IPS DF 6.9 (cell line): ENCODE data around the gene ENTPD3.
A peak's percentile ranks its signal among the peaks of the same experiment; 100 is the strongest.

ENCODE experiments used
- DNase-seq: peaks from one replicate; pipeline ENCODE4 v3.0.0-alpha.2; 2013; ENCODE audit warnings: low read depth, low spot score
- H3K27ac ChIP-seq: one replicate; pipeline ENCODE4 v1.5.1; 2013; ENCODE audit warnings: low read length, control low read depth
- H3K27me3 ChIP-seq: 2 replicates; pipeline ENCODE4 v1.6.1; 2013; ENCODE audit warnings: mild to moderate bottlenecking, low read length; ENCODE audit not compliant: control insufficient read depth, insufficient read depth
- H3K36me3 ChIP-seq: 2 replicates; pipeline ENCODE4 v1.6.1; 2013; ENCODE audit warnings: low read length; ENCODE audit not compliant: control insufficient read depth, insufficient read depth
- H3K4me1 ChIP-seq: 2 replicates; pipeline ENCODE4 v1.6.1; 2013; ENCODE audit warnings: low read length; ENCODE audit not compliant: control insufficient read depth, insufficient read depth
- H3K4me3 ChIP-seq: 2 replicates; pipeline ENCODE4 v1.5.1; 2013; ENCODE audit warnings: mild to moderate bottlenecking, low read length
- H3K9me3 ChIP-seq: 2 replicates; pipeline ENCODE4 v1.6.1; 2013; ENCODE audit warnings: low read length, inconsistent platforms; ENCODE audit not compliant: control insufficient read depth, insufficient read depth
- WGBS: extraction: QIAGEN DNeasy Blood & Tissue Kit; methylation state at CpG from one replicate; pipeline ENCODE4 v1.1.7; 2013; ENCODE audit warnings: mixed read lengths, missing lambda C conversion rate; ENCODE audit not compliant: insufficient read length, insufficient coverage; 5-methylcytosine and 5-hydroxymethylcytosine counted together

The ENTPD3 gene

DNA sequence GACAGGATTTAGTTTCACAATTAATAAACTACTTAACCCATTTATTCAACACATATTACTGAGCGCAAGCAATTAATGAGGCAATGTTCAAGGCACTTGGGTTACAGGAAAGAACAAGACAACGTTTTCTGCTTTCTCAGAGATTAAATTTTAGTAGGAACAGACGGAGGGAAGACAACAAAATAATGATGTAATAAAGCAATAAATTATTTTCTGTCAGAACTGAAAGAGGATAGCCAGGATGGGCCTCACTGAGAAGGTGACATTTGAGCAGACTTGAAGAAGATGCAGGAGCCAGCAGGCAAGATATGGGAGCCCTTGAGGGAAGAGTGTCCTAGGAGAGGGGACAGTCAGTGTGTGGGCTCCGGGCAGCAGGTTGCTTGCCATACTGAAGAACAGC lies 58.9 kb downstream of the ENTPD3 start:
- no peak overlapping the region for H3K27ac ChIP-seq
- H3K27me3 ChIP-seq = no peaks in the 10 kb centered on the region
- no peak overlapping the region for H3K4me3 ChIP-seq
- WGBS = no CpG with 5 or more reads among the region's 4 CpGs
- no peaks in the 10 kb centered on the region for H3K36me3 ChIP-seq
- no peaks in the 10 kb centered on the region for H3K4me1 ChIP-seq
- no peaks in the 10 kb centered on the region for H3K9me3 ChIP-seq
- no peak for DNase-seq

DNA sequence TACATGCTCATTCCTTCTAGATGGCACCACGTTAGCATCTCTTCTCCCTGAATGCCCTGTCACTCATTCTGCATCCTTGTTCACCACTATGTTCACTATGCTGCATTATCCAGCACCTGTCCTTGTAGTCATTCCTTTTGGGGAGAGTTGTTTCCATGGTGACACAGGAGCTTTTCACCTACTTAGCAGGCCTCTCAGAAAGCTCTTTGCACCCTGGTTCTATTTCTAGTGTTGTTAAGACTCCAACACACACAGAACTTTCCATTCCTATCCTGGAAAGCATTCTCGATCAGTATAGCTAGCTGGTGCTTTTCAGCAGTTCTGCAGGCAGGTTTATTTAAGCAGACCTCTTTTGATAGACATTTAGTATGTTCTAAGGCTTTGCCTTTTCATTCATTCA lies 63.5 kb downstream of the ENTPD3 start:
- DNase-seq = no peak
- Histone ChIP-seq H3K4me3 (no peak overlapping the region), H3K36me3 (no peaks in the 10 kb centered on the region), H3K27ac (no peak overlapping the region), H3K9me3 (no peaks in the 10 kb centered on the region), H3K4me1 (no peaks in the 10 kb centered on the region), H3K27me3 (no peaks in the 10 kb centered on the region)
- no CpG with 5 or more reads among the region's 2 CpGs for WGBS

DNA sequence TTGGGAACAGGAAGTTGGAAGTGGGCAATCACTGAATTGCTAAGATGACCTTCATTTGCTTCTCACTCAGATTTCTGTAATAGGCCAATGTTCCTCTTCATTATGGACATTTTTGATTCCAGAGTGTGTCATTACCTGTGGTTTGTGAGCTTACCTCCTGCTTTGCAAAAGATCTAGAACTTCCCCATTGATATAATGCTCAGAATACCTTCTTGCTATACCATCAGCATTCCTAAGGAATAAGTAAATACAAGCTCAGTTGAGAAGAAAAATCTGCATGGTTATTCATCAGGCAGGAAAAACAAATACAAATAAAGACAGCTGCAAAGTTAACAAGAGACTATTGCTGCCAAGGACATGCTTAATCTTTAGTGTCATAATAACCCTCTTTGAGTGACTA lies 64.6 kb downstream of the ENTPD3 start:
- H3K27ac ChIP-seq = no peak overlapping the region
- no peaks in the 10 kb centered on the region for H3K9me3 ChIP-seq
- no peaks in the 10 kb centered on the region for H3K27me3 ChIP-seq
- no peaks in the 10 kb centered on the region for H3K36me3 ChIP-seq
- DNase-seq = no peak
- H3K4me1 ChIP-seq = no peaks in the 10 kb centered on the region
- H3K4me3 ChIP-seq = no peak overlapping the region

GRCh38 chr3:40452057-40452456 lies 65.1 kb downstream of the ENTPD3 start:
- Histone ChIP-seq H3K36me3 (no peaks in the 10 kb centered on the region), H3K4me1 (no peaks in the 10 kb centered on the region), H3K9me3 (no peaks in the 10 kb centered on the region), H3K4me3 (no peak overlapping the region; the same call in 1 of the 2 replicates), H3K27ac (no peak overlapping the region), H3K27me3 (no peaks in the 10 kb centered on the region)
- WGBS = no CpG with 5 or more reads among the region's 1 CpG
- no peak for DNase-seq

DNA sequence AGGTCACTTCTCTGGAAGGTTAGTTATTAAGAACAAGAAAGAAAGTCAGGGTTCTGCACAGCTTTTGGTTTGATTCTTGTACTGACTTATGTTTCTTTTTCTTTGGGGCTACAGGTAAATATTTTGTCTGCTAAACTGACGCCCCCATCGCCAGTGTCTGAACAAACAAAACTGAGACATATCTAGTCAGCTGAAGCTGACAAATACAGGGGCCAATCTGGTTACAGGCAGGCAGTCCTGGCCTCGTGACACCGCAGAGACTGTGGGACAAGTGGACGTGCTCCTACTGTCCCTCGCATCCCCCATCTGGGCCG lies 65.5 kb downstream of the ENTPD3 start:
- Histone ChIP-seq H3K4me1 (no peaks in the 10 kb centered on the region), H3K9me3 (no peaks in the 10 kb centered on the region), H3K27ac (no peak overlapping the region), H3K36me3 (no peaks in the 10 kb centered on the region), H3K4me3 (peak overlapping the region; percentile 42; the same call in 1 of the 2 replicates), H3K27me3 (no peaks in the 10 kb centered on the region)
- no peak for DNase-seq
- WGBS = no CpG with 5 or more reads among the region's 7 CpGs

DNA sequence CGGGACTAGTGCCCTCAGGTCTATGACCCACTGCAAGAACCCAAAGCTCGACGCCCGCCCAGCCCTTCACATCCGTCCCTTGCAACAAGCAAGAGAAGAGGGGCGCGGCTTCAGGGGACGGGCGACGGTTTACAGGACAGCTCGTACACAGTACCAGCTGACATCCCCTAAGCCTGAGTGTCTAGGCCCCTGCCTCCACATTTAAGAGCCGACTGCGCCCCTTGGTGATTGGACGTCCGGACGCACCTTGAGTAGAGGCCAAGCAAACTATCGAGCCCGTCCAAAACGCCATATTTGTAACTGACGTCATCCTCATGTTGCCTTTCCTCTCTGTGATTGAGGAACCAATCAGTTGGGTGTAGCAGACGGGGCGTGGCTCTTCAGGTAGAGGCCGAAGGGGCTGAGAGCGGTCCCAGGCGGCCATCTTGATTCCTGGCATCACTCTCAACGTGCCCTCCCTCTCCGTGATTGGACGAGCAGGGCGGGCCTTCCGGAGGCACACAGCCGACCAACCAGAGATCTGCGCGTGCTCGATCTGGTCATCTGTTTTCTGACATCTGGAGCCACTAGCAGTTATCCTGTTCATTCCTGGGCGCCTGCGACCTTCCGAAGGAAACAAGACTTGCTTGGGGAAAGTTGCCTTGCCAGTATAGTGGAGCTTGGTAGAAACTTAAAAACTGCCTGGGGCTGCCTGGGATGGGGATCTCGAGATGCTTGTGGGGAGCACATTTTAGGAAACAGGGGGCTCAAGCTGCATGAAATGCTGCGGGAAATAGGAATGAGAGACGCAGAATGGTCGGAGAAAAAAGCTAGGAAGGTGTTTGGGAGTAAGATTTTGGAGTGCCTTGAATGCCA lies 66.1 kb downstream of the ENTPD3 start:
- DNase-seq = peak; percentile 97
- no CpG with 5 or more reads among the region's 41 CpGs for WGBS

DNA sequence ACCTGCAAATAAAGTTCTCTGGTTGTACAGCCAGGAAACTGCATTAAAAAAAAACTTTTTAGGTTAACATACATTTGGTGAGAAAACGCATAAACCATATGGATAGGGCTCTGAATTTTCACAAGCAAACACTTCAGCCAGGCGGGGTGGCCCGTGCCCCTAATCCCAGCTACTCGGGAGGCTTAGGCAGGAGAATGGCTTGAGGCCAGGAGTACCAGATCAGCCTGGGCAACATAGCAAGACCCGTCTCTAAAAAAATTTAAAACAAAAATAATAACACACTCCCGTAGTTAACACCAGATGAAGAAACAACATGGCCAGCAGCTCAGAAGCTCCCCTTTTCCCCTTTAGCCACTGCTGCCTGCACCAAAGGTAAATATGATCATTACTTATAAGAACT lies 66.9 kb downstream of the ENTPD3 start:
- H3K4me1 ChIP-seq = no peaks in the 10 kb centered on the region
- peaks cover 5% of the 10 kb centered on the region; the same call in 1 of the 2 replicates for H3K36me3 ChIP-seq
- H3K27me3 ChIP-seq = no peaks in the 10 kb centered on the region
- no peaks in the 10 kb centered on the region for H3K9me3 ChIP-seq
- no peak overlapping the region for H3K27ac ChIP-seq
- no peak overlapping the region for H3K4me3 ChIP-seq
- DNase-seq = no peak
- WGBS = no CpG with 5 or more reads among the region's 6 CpGs

More for the DNA sequence above, 66.1 kb downstream of the ENTPD3 start:
- no peak overlapping the region for H3K27ac ChIP-seq
- H3K4me1 ChIP-seq = no peaks in the 10 kb centered on the region
- H3K36me3 ChIP-seq = no peaks in the 10 kb centered on the region; the same call in 1 of the 2 replicates
- no peaks in the 10 kb centered on the region for H3K27me3 ChIP-seq
- H3K9me3 ChIP-seq = no peaks in the 10 kb centered on the region
- peak overlapping the region; percentile 46; the same call in 1 of the 2 replicates for H3K4me3 ChIP-seq

- no peaks in the 10 kb centered on the region for H3K4me1 ChIP-seq
- no peak overlapping the region for H3K27ac ChIP-seq
- no peaks in the 10 kb centered on the region for H3K9me3 ChIP-seq
- H3K36me3 ChIP-seq = peaks cover 7% of the 10 kb centered on the region; the same call in 1 of the 2 replicates
- WGBS = no CpG with 5 or more reads among the region's 4 CpGs
- DNase-seq = no peak
- no peaks in the 10 kb centered on the region for H3K27me3 ChIP-seq
- H3K4me3 ChIP-seq = no peak overlapping the region
Observed at GRCh38 chr3:40455328-40455727, 68.3 kb downstream of the ENTPD3 start.

DNA sequence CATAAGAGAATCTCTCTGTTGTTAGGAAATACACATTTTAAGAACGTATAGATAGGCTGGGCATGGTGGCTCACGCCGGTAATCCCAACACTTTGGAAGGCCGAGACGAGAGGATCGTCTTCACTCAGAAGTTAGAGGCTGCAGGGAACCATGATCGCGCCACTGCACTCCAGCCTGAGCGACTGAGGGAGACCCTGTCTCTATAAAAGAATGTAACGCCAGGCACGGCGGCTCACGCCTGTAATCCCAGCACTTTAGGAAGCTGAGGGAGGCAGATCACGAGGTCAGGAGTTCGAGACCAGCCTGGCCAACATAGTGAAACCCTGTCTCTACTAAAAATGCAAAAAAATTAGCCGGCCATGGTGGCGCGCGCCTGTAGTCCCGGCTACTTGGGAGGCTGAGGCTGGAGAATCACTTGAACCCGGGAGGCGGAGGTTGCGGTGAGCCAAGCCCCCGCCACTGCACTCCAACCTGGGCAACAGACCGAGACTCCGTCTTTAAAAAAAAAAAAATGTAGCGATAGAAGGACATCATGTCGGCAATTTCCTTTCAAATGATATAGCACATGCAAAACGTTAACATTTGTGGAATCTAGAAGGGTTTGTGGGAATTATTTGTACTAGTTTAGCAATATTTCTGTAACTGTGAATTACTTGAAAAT lies 69.4 kb downstream of the ENTPD3 start:
- peaks cover 7% of the 10 kb centered on the region; the same call in 1 of the 2 replicates for H3K36me3 ChIP-seq
- peak overlapping the region; percentile 81; the same call in 1 of the 2 replicates for H3K4me3 ChIP-seq
- no peaks in the 10 kb centered on the region for H3K27me3 ChIP-seq
- no peak overlapping the region for H3K27ac ChIP-seq
- no peaks in the 10 kb centered on the region for H3K4me1 ChIP-seq
- no peak for DNase-seq
- H3K9me3 ChIP-seq = no peaks in the 10 kb centered on the region
- WGBS = no CpG with 5 or more reads among the region's 29 CpGs

DNA sequence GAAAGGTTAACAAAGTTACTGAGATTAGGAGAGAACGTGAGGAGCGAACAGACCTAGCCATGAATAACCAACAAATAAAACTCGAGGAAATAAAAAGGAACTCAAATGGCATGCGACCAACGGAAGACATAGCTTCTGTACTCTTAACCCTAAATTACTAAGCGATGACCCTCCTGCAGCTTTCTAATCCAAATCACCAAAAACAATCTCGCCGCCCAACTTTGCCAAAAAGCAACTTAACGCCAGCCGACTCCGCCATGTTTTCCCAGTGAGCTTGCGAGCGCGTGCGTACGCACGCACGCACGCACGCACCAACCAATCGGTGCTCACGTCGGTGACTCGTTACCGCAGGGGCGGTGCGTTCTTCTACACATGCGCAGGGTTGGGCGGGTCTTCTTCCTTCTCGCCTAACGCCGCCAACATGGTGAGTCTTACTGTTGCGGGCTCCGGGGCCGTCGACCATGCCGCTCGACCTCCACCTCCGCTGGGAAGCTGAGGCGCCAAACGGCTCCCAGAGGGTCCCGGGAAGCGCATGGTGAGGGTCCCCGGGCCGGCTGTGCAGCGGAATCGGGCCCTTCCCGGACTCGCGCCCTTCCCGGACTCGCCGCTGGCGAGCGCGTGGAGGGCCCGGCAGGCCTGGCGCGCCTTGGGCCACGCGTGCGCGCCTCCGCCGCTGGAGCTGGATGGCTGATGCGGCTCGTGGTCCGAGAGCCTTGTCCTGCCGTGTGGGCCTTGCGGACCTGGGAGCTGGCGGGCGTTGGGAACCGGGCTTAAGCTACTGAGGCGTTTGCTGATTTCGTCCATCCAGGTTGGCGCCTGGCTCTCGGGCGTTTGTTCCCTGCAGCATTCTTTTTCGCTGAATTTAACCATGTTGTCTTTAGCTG lies 70.2 kb downstream of the ENTPD3 start, which contains the start of gene RPL14:
Gene RPL14 (plus strand): TSS at position 400 of the 884 bp plus-strand sequence. CDS start 133 bp downstream, at position 533.
- Histone ChIP-seq H3K9me3 (no peaks in the 10 kb centered on the region), H3K4me3 (peak within 1 kb of the TSS; percentile 81), H3K4me1 (no peaks in the 10 kb centered on the region), H3K27me3 (no peaks in the 10 kb centered on the region), H3K36me3 (peaks cover 7% of the 10 kb centered on the region; the same call in 1 of the 2 replicates), H3K27ac (no peak within 1 kb of the TSS)
- no CpG with 5 or more reads among the region's 79 CpGs for WGBS
- DNase-seq = peak; percentile 60
